Measurements from ENCODE around the gene C11orf91. TPM values are rescaled to one million over a fixed set of nuclear protein-coding genes. Genes with fewer than 3 reads are reported as not detected.

The C11orf91 gene
- total and polyA plus RNA-seq, 2 donors (not counting 3 experiments of a cell fraction or from before 2014, with no cell fraction given) = 0.94 to 2.1 TPM

- Histone ChIP-seq H3K9me1 (replicated peaks; ENCODE audit: control insufficient read depth, extremely low read depth, insufficient read depth, low read length) (no peaks in the 10 kb centered on the region), H3K4me2 (ENCODE audit: insufficient read depth, low read length) (no peak overlapping the region), H3K36me3 (ENCODE audit: control insufficient read depth in 2 of 2, extremely low read depth in 1 of 2, insufficient read depth in 2 of 2, low read length in 2 of 2) (no peaks in the 10 kb centered on the region), H3K4me3 (replicated peaks in 1 of 3; ENCODE audit: insufficient read depth in 1 of 3, low read depth in 1 of 3, low read length in 3 of 3) (no peak overlapping the region), H3K9ac (replicated peaks; ENCODE audit: extremely low read depth, insufficient read depth, low read length) (no peak overlapping the region), H4K20me1 (replicated peaks; ENCODE audit: control insufficient read depth, extremely low read depth, insufficient read depth, low read length) (no peaks in the 10 kb centered on the region), H3K4me1 (ENCODE audit: control insufficient read depth, extremely low read depth, insufficient read depth, low read length) (peaks cover 11% of the 10 kb centered on the region), H3K27ac (ENCODE audit: insufficient read depth, low read depth, low read length) (no peak overlapping the region), H3K27me3 (ENCODE audit: control insufficient read depth in 2 of 2, insufficient read depth in 2 of 2, low read length in 2 of 2) (no peaks in the 10 kb centered on the region), H3K9me3 (replicated peaks; ENCODE audit: control insufficient read depth, insufficient read depth, low read length) (no peaks in the 10 kb centered on the region), H2AFZ (ENCODE audit: low read depth, low read length) (no peak overlapping the region), H3K79me2 (ENCODE audit: control insufficient read depth, insufficient read depth, low read length) (no peaks in the 10 kb centered on the region)
- ChIA-PET CTCF (no interaction called here), POLR2A (no interaction called here)
- DNase-seq (ENCODE audit: low read depth, low spot score) (no peak), FAIRE-seq (no peak)
- dilution Hi-C loops (cut with MboI; ENCODE audit: extremely low pct_ligation_motif_present, low sequenced_read_pairs) = no loop called here
- intact Hi-C loops (cut with micrococcal nuclease) = no loop called here
- BruUV-seq (replicated peaks) = no TSS peak
- TF ChIP-seq POLR2AphosphoS5 (IDR thresholded peaks at IDR 0.05; ENCODE audit: insufficient read depth, low read depth, low read length) (no peak), CTCF (IDR thresholded peaks at IDR 0.05; ENCODE audit: extremely low read depth in 1 of 2, insufficient read depth in 1 of 2, low read depth in 1 of 2, low read length in 2 of 2) (no peak), MAX (IDR thresholded peaks at IDR 0.05; ENCODE audit: insufficient read depth, insufficient read length) (no peak), FOS (IDR thresholded peaks at IDR 0.05; ENCODE audit: borderline replicate concordance, insufficient read depth, low read length) (no peak)
Observed at GRCh38 chr11:33667819-33668467, 32.7 kb downstream of the C11orf91 start.

All from endothelial cell of umbilical vein (primary cell).